Measurements from ENCODE around the gene PSMD3. TPM values are rescaled to one million over a fixed set of nuclear protein-coding genes. Genes with fewer than 3 reads are reported as not detected.

The PSMD3 gene
- total and polyA plus RNA-seq, 5 donors from 2014 or later = 47.9 to 62.4 (median 50.0) TPM

DNA sequence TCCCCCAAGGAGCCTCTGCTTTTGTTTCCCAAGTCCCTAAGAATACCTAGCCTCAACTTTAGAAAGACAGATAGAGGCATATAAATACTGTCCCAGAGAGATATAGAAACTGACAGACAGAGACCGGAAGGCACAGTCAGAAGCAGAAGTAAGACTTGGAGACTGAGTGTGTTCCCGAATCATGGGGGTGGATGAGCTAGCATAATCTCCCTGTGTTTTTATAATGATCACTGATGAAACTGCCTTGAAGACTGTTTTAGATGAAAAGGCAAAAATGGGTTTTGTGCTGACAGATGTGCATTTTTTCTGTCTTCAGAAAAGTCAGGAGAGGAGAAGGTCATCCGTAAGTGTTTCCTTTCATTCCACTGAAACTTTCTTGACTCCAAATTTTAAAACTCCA, 8.3 kb upstream of the PSMD3 start:
- no peak overlapping the region for H3K4me3 ChIP-seq (ENCODE audit: low read depth, low read length)
- H3K4me1 ChIP-seq (ENCODE audit: control insufficient read depth, insufficient read depth, low read length, poor library complexity, severe bottlenecking) = no peaks in the 10 kb centered on the region
- no peak overlapping the region for H3K27ac ChIP-seq (ENCODE audit: insufficient read depth, low read length, poor library complexity, severe bottlenecking)
- H3K27me3 ChIP-seq (ENCODE audit: control insufficient read depth, insufficient read depth, low read length) = no peaks in the 10 kb centered on the region
- H3K36me3 ChIP-seq (ENCODE audit: control insufficient read depth, insufficient read depth, low read length) = no peaks in the 10 kb centered on the region
- H3K4me3 Mint-ChIP-seq = no peak overlapping the region
- no peak overlapping the region for H3K27ac Mint-ChIP-seq
- ATAC-seq (ENCODE audit: low read depth in 2 of 2) (no peak), DNase-seq (no peak)
- H3K4me1 Mint-ChIP-seq = peaks cover 0 to 5% (median 2%) of the 10 kb centered on the region in 4 donors
- H3K27me3 Mint-ChIP-seq = peaks cover 33% of the 10 kb centered on the region
- H3K36me3 Mint-ChIP-seq = peaks cover 15% of the 10 kb centered on the region
- peaks cover 0 to 3% (median 0%) of the 10 kb centered on the region in 7 donors for H3K9me3 Mint-ChIP-seq
- H3K9me3 ChIP-seq (ENCODE audit: control insufficient read depth in 2 of 2, low read length in 2 of 2) = no peaks in the 10 kb centered on the region

DNA sequence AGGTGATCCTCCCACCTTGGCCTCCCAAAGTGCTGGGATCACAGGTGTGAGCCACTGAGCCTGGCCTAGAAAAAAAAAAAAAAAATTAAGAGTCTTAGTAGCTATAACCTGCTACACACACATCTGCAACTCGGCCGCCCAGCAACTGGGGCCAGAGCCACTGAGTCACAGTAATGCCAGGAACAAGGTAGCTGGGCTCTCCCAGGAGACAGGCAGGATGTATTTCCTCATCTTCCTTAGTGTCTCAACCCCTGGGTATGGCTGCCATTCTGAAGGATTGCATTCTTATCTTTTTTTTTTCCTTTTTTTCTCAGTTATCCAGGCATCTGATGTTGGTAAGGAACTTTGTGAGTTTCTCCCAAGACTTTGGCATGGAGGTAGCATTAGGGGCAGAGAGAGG, 7.1 kb upstream of the PSMD3 start:
- H3K36me3 ChIP-seq (ENCODE audit: control insufficient read depth, insufficient read depth, low read length) = no peaks in the 10 kb centered on the region
- no peaks in the 10 kb centered on the region for H3K4me1 ChIP-seq (ENCODE audit: control insufficient read depth, insufficient read depth, low read length, poor library complexity, severe bottlenecking)
- H3K9me3 ChIP-seq (ENCODE audit: control insufficient read depth in 2 of 2, low read length in 2 of 2) = no peaks in the 10 kb centered on the region
- Mint-ChIP-seq H3K27ac (no peak overlapping the region), H3K36me3 (peaks cover 15% of the 10 kb centered on the region), H3K4me3 (no peak overlapping the region), H3K9me3 (peaks cover 0 to 3% (median 0%) of the 10 kb centered on the region in 7 donors), H3K4me1 (peaks cover 0 to 4% (median 2%) of the 10 kb centered on the region in 4 donors), H3K27me3 (peaks cover 33% of the 10 kb centered on the region)
- no peak for DNase-seq
- H3K27ac ChIP-seq (ENCODE audit: insufficient read depth, low read length, poor library complexity, severe bottlenecking) = no peak overlapping the region
- no peak overlapping the region for H3K4me3 ChIP-seq (ENCODE audit: low read depth, low read length)
- no peak for ATAC-seq (ENCODE audit: low read depth in 2 of 2)
- no peaks in the 10 kb centered on the region for H3K27me3 ChIP-seq (ENCODE audit: control insufficient read depth, insufficient read depth, low read length)

DNA sequence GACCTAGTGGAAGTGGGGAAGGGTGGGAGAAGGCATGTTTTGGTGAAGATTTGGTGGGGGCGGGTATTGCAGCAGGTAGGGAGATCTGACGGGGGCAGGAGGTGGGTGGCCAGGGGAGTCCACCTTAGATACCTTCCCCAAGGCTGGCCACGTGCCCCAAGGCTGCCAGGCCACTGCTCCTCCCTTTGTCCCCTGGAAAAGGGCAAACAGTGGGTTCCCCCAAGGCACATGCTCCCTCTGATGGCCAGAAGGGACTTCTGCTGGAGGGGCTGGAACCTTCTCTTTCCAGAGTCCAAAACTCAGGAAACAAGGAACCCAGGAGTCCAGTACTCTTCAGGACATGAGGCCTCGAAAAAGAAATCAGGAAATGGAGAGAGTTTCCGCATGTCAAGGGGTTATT, 6.2 kb upstream of the PSMD3 start:
- Histone ChIP-seq H3K4me3 (ENCODE audit: low read depth, low read length) (no peak overlapping the region), H3K36me3 (ENCODE audit: control insufficient read depth, insufficient read depth, low read length) (no peaks in the 10 kb centered on the region), H3K4me1 (ENCODE audit: control insufficient read depth, insufficient read depth, low read length, poor library complexity, severe bottlenecking) (no peaks in the 10 kb centered on the region), H3K9me3 (ENCODE audit: control insufficient read depth in 2 of 2, low read length in 2 of 2) (no peaks in the 10 kb centered on the region), H3K27me3 (ENCODE audit: control insufficient read depth, insufficient read depth, low read length) (no peaks in the 10 kb centered on the region), H3K27ac (ENCODE audit: insufficient read depth, low read length, poor library complexity, severe bottlenecking) (no peak overlapping the region)
- Mint-ChIP-seq H3K4me3 (no peak overlapping the region), H3K9me3 (no peaks in the 10 kb centered on the region), H3K27ac (peak overlapping the region in 2 of 3 donors; percentile 71 to 92), H3K27me3 (peaks cover 26% of the 10 kb centered on the region), H3K36me3 (peaks cover 15% of the 10 kb centered on the region), H3K4me1 (peaks cover 0 to 6% (median 1%) of the 10 kb centered on the region in 4 donors)
- no peak for DNase-seq
- no peak for ATAC-seq (ENCODE audit: low read depth in 2 of 2)

DNA sequence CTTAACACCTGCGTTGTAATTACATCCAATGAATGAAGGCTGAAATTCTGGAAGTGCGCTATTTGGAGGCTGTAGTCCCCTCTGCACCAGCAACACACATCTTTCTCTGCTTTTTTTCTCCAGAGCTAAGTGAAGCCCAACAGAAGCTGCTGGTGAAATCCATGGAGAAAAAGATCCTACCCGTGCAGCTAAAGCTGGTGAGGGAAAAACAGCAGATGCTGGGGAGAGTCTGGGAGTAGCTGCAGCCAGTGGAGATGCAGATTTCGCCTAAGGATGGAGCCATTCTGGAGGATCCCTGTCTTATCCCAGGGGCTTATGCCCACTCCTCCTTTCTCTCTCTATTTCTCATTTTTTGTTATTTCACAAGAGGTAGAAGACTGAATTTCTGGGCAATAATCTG, 4.8 kb upstream of the PSMD3 start:
- Histone ChIP-seq H3K9me3 (ENCODE audit: control insufficient read depth in 2 of 2, low read length in 2 of 2) (no peaks in the 10 kb centered on the region), H3K4me1 (ENCODE audit: control insufficient read depth, insufficient read depth, low read length, poor library complexity, severe bottlenecking) (peaks cover 7% of the 10 kb centered on the region), H3K27me3 (ENCODE audit: control insufficient read depth, insufficient read depth, low read length) (no peaks in the 10 kb centered on the region), H3K36me3 (ENCODE audit: control insufficient read depth, insufficient read depth, low read length) (no peaks in the 10 kb centered on the region), H3K27ac (ENCODE audit: insufficient read depth, low read length, poor library complexity, severe bottlenecking) (no peak overlapping the region), H3K4me3 (ENCODE audit: low read depth, low read length) (no peak overlapping the region)
- no peak for DNase-seq
- no peak for ATAC-seq (ENCODE audit: low read depth in 2 of 2)
- H3K27ac Mint-ChIP-seq = no peak overlapping the region
- peaks cover 0 to 15% (median 12%) of the 10 kb centered on the region in 4 donors for H3K4me1 Mint-ChIP-seq
- no peaks in the 10 kb centered on the region for H3K9me3 Mint-ChIP-seq
- H3K4me3 Mint-ChIP-seq = peak overlapping the region in 1 of 4 donors; percentile 24
- H3K27me3 Mint-ChIP-seq = peaks cover 22% of the 10 kb centered on the region
- H3K36me3 Mint-ChIP-seq = peaks cover 8% of the 10 kb centered on the region

DNA sequence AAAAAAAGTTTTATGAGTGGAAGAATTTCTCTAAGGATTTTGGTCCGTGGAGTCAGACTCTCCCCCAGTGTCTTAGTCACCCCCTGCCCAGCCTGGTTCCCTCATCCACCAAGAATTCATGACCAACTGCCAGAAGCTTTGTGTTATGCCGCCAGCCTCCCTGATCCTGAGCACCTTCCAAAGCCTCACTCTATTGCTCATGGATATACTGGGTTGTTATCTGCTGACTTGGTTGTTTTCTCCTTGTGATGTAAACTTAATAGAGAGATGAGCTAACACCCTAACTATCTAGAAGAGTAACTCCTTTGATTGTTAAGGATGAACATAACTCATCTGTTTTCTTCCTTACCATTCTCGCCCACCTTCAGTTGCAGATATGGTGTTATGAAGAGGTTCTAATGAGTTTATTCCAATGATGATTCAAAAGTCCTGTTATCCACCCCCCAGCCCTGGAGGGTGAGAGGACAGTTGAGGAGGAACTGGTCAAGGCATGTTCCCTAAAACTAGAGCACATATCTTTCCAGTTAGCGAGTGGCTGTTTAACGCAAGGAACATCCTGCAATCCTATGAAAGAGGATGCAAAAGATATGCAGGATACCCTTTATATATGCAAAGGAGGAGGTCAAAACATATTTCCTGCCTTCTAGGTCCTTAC, 1.5 kb upstream of the PSMD3 start:
- H3K4me3 Mint-ChIP-seq = peak overlapping the region in 3 of 4 donors; percentile 22 to 95 (median 95)
- peak overlapping the region in 2 of 3 donors; percentile 65 to 93 for H3K27ac Mint-ChIP-seq
- H3K4me3 ChIP-seq (ENCODE audit: low read depth, low read length) = peak overlapping the region; percentile 21

DNA sequence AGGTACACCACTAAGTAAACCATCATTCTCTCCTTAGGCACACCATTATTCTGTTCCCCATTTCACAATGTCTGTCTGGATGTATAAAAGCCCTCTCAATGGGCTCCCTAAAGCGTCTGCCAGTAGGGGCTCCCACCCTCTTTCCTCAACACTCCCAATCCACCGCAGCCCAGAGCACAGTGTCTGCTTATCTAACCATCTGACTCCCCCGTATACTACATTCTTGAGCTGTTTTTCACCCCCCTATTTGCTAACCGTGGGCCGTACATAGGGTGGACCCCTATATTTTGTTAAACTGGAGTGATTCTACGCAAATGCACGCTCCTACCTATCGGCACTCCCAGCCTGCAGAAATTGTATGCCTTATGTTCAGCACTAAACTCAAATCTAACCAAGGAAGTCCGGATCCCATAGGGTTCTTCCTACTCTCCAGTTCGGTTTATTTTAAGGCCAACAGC, 685 bp upstream of the PSMD3 start:
- ATAC-seq (ENCODE audit: low read depth in 2 of 2) (no peak), DNase-seq (peak in 1 of 3 donors; percentile 17)
- Mint-ChIP-seq H3K4me1 (peaks cover 9 to 47% (median 30%) of the 10 kb centered on the region in 4 donors), H3K4me3 (peak overlapping the region; percentile 91 to 98 (median 95)), H3K27me3 (peaks cover 9% of the 10 kb centered on the region), H3K27ac (peak overlapping the region; percentile 93 to 97 (median 94)), H3K9me3 (no peaks in the 10 kb centered on the region), H3K36me3 (no peaks in the 10 kb centered on the region)
- H3K36me3 ChIP-seq (ENCODE audit: control insufficient read depth, insufficient read depth, low read length) = peaks cover 12% of the 10 kb centered on the region
- peak overlapping the region; percentile 91 for H3K4me3 ChIP-seq (ENCODE audit: low read depth, low read length)
- H3K9me3 ChIP-seq (ENCODE audit: control insufficient read depth in 2 of 2, low read length in 2 of 2) = no peaks in the 10 kb centered on the region
- H3K27me3 ChIP-seq (ENCODE audit: control insufficient read depth, insufficient read depth, low read length) = no peaks in the 10 kb centered on the region
- peak overlapping the region; percentile 83 for H3K27ac ChIP-seq (ENCODE audit: insufficient read depth, low read length, poor library complexity, severe bottlenecking)
- peaks cover 26% of the 10 kb centered on the region for H3K4me1 ChIP-seq (ENCODE audit: control insufficient read depth, insufficient read depth, low read length, poor library complexity, severe bottlenecking)

More for the DNA sequence above, 1.5 kb upstream of the PSMD3 start:
- Mint-ChIP-seq H3K27me3 (peaks cover 9% of the 10 kb centered on the region), H3K9me3 (no peaks in the 10 kb centered on the region), H3K4me1 (peaks cover 9 to 42% (median 27%) of the 10 kb centered on the region in 4 donors), H3K36me3 (no peaks in the 10 kb centered on the region)
- H3K9me3 ChIP-seq (ENCODE audit: control insufficient read depth in 2 of 2, low read length in 2 of 2) = no peaks in the 10 kb centered on the region
- H3K36me3 ChIP-seq (ENCODE audit: control insufficient read depth, insufficient read depth, low read length) = peaks cover 4% of the 10 kb centered on the region
- H3K4me1 ChIP-seq (ENCODE audit: control insufficient read depth, insufficient read depth, low read length, poor library complexity, severe bottlenecking) = peaks cover 26% of the 10 kb centered on the region
- H3K27ac ChIP-seq (ENCODE audit: insufficient read depth, low read length, poor library complexity, severe bottlenecking) = no peak overlapping the region
- DNase-seq (no peak), ATAC-seq (ENCODE audit: low read depth in 2 of 2) (no peak)
- H3K27me3 ChIP-seq (ENCODE audit: control insufficient read depth, insufficient read depth, low read length) = no peaks in the 10 kb centered on the region

- Mint-ChIP-seq H3K36me3 (peaks cover 9% of the 10 kb centered on the region), H3K4me1 (peaks cover 9 to 55% (median 30%) of the 10 kb centered on the region in 4 donors), H3K27ac (peak overlapping the region; percentile 92 to 97 (median 93)), H3K9me3 (no peaks in the 10 kb centered on the region), H3K27me3 (peaks cover 9% of the 10 kb centered on the region), H3K4me3 (peak overlapping the region; percentile 91 to 98 (median 95))
- ATAC-seq (ENCODE audit: low read depth in 2 of 2) (no peak), DNase-seq (no peak)
- peaks cover 25% of the 10 kb centered on the region for H3K36me3 ChIP-seq (ENCODE audit: control insufficient read depth, insufficient read depth, low read length)
- H3K4me3 ChIP-seq (ENCODE audit: low read depth, low read length) = peak overlapping the region; percentile 90
- H3K4me1 ChIP-seq (ENCODE audit: control insufficient read depth, insufficient read depth, low read length, poor library complexity, severe bottlenecking) = peaks cover 26% of the 10 kb centered on the region
- peak overlapping the region; percentile 96 for H3K27ac ChIP-seq (ENCODE audit: insufficient read depth, low read length, poor library complexity, severe bottlenecking)
- H3K9me3 ChIP-seq (ENCODE audit: control insufficient read depth in 2 of 2, low read length in 2 of 2) = no peaks in the 10 kb centered on the region
- no peaks in the 10 kb centered on the region for H3K27me3 ChIP-seq (ENCODE audit: control insufficient read depth, insufficient read depth, low read length)
Observed at GRCh38 chr17:39981207-39981741, 667 bp downstream of the PSMD3 start.
